GM18868 (cell line): ENCODE data around the gene SELP.
A peak's percentile ranks its signal among the peaks of the same experiment; 100 is the strongest.
"Not testable (repeated sequence)": the region's sequence is repeated elsewhere in the genome, so short reads cannot be mapped to it uniquely, and the experiment has no call there.

Source experiments
- ATAC-seq: cut with Tn5 transposase; IDR thresholded peaks from one replicate; pipeline ENCODE4 v1.9.1; 2021; ENCODE audit warnings: mild to moderate bottlenecking, moderate library complexity; ENCODE audit not compliant: unreplicated experiment

SELP gene

DNA sequence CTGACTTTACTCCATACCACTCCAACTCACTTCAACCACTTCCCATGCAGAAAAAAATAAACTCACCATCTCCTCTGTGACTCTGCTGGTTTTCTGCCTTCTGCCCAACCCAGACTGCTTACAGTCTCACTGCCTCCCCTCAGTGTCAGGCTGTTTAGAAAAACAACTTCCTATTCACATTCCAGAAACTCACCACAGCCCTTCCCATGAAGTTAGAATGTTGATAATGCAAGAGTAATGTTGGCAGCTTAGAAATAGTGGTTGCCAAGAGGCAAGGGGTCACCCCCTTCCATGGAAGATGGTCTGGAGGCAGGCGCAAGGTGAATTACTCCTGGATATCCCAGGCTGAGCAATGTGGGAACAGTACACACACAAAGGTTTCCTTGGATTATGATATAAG is at the start of gene SELP:
TSS of gene SELP (minus strand) at position 119 of the 400 bp plus-strand sequence. CDS start at position 69, 50 bp downstream.
- ATAC-seq: no peak

DNA sequence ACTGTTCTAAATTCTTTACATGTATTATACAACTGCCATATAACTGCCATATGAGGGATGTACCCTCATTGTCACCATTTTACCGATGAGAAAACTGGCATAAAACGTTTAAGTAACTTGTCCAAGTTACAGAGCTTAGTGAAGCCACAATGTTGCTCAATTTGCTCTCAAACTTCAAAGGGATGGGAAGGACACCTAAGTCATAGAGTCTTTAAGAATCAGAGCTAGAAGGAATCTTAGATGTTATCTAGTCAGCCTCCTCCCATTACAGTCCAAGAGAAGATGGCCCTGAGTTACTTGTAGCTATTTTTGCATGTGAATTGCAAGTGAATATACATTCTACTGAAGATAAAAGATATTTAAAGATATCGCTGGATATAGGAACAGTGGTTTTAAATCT is 49.8 kb upstream of the SELP start:
- ATAC-seq: no peak

DNA sequence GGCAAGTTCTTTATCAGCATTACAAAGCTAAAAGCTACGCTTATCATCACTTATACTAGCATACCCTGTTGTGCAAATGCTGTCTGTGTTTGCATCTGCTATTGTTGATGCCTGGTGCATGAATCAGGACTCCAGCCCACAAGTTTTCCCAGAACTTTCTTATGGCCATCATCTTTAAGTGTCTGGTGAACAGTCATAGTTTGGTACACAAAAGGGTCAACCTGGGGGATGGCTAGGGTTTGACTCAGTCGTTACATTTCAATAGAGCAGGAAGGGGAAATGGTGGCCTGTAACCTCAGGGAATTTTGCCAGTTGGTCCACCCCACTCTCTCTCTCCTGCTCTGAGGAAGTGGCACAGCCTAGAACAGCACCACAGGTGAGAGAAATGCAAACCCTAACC is 46.1 kb upstream of the SELP start:
- ATAC-seq: no peak

DNA sequence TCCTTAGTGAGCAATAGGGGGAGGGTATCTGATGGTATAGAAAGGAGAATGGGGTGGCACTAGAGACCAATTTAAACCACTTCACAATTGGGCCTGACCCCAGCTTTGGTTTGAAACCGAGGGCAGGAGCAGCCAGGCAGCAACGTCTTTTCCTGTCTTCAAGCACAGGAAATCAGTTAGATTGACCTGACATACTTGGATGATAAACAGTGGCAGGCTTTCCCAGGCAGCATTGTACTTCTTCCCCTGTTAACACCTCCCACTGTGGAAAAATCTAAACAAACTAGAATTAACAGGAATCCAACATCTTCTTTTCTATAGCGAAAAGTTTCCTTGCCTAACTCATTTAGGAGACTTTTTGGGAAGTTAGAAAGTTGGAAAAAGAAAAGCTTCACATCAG is 40.9 kb upstream of the SELP start:
- no peak for ATAC-seq

DNA sequence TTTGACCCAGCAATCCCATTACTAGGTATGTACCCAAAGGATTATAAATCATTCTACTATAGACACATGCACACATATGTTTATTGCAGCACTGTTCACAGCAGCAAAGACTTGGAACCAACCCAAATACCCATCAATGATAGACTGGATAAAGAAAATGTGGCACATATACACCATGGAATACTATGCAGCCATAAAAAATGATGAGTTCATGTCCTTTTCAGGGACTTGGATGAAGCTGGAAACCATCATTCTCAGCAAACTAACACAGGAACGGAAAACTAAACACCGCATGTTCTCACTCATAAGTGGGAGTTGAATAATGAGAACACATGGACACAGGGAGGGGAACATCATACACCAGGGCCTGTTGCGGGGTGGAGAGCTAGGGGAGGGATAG is 40.3 kb upstream of the SELP start:
- not testable (repeated sequence) for ATAC-seq

DNA sequence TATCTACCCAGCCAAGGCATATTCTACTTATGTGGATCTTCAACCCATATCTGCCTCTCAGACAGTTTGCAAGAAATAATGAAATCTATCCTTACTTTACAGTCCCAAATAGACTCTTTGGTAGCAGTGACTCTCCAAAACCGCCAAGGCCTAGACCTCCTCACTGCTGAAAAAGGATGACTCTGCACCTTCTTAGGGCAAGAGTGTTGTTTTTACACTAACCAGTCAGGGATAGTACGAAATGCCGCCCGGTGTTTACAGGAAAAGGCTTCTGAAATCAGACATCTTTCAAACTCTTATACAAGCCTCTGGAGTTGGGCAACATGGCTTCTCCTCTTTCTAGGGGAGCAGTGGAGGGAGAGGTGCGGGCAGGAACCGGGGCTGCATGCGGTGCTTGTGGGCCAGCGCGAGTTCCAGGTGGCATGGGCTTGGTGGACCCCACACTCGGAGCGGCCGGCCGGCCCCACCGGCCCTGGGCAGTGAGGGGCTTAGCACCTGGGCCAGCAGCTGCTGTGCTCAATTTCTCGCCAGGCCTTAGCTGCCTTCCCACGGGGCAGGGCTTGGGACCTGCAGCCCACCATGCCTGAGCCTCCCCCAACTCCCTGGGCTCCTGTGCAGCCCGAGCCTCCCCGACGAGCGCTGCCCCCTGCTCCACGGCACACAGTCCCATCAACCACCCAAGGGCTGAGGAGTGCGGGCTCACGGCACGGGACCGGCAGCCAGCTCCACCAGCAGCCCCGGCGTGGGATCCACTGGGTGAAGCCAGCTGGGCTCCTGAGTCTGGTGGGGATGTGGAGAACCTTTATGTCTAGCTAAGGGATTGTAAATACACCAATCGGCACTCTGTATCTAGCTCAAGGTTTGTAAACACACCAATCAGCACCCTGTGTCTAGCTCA is 38.0 kb upstream of the SELP start:
- ATAC-seq: not testable (repeated sequence)

DNA sequence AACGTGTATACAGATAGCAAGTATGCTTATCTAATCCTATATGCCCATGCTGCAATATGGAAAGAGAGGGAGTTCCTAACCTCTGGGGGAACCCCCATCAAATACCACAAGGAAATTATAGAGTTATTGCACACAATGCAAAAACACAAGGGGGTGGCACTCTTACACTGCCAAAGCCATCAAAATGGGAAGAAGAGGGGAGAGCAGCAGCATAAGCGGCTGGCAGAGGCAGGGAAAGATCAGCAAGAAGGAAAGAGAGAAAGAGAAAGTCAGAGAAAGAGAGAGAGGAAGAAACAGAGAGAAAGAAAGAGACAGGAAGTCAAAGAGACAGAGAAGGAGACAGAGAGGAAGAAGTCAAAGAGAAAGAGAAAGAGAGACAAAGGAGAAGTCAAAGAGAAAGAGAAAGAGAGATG is 37.3 kb upstream of the SELP start:
- ATAC-seq: peak; percentile 56

DNA sequence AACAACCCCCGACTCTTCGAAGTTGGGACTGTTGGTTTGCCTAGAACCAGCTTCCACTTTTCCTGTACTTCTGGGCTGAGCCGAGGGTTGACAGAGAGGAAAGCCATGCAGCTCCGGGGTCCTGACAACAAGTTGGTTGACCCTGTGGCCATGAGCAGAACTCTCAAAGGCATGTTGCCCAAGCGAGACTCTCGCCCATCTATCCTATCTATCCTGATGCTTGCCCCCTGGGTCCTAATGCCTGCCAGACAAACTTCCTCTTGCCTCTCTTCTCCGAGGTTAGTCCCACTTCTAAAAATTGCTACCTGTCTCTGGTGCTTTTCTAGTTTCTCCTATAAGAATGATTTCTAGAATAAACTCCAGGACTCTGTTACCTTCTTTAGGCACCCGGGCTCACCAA is 32.8 kb upstream of the SELP start:
- not testable (repeated sequence) for ATAC-seq

DNA sequence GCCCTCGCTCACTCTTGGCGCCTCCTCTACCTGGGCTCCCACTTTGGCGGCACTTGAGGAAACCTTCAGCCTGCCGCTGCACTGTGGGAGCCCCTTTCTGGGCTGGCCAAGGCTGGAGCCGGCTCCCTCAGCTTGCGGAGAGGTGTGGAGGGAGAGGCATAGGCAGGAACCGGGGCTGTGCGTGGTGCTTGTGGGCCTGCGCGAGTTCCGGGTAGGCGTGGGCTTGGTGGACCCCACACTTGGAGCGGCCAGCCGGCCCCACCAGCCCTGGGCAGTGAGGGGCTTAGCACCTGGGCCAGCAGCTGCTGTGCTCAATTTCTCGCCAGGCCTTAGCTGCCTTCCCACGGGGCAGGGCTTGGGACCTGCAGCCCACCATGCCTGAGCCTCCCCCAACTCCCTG is 31.1 kb upstream of the SELP start:
- not testable (repeated sequence) for ATAC-seq

DNA sequence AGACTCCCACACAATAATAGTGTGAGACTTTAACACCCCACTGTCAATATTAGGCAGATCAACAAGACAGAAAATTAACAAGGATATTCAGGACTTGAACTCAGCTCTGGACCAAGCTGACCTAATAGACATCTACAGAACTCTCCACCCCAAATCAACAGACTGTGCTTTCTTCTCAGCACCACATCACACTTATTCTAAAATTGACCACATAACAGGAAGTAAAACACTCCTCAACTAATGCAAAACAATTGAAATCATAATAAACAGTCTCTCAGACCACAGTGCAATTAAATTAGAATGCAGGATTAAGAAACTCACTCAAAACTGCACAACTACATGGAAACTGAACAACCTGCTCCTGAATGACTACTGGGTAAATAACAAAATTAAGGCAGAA is 28.9 kb upstream of the SELP start:
- not testable (repeated sequence) for ATAC-seq

DNA sequence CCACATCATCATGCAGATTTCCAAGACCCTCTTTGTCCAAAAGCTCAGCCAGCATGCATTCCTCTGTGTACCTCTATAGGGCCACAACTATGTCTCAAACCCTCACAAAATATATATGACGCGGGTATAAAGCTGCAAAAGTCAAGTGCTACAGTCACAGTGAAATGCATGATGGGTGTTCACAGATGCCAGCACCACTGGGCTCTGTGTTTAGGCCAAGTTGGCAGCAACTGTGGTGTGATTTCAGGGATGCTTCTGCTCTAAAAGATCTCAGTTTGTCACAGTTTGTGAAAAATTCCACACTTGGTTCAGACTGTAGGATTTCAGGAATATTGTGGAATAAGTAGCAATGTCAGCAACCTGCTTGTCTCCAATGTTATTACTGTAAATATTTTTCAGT is 23.9 kb upstream of the SELP start:
- no peak for ATAC-seq

DNA sequence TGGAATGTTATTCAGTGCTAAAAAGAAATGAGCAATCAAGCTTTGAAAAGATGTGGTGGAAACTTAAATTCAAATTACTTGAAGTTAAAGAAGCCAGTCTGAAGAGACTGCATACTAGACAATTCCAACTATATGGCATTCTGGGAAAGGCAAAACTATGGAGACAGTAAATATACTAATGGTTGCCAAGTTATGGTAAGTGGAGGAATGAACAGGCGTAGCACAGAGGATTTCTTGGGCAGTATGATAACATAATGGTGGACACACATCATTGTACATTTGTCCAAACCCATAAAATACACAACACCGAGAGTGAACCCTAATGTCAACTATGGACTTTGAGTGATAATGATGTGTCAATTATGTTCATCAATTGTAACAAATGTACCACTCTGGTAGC is 21.1 kb upstream of the SELP start:
- ATAC-seq: no peak

DNA sequence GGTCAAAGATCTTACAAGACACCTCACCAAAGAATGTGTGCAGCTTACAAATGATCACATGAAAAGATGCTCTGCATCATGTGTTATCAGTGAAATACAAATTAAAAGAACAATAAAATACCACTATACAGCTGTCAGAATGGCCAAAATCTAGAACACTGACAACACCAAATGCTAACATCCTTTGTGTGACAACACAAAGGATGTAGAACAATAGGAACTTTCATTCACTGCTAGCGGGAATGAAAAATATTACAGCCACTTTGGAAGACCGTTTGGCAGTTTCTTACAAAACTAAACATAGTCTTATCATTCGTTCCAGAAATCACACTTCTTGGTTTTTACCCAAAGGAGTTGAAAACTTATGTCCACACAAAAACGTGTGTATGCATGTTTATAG is 20.6 kb upstream of the SELP start:
- ATAC-seq: no peak

DNA sequence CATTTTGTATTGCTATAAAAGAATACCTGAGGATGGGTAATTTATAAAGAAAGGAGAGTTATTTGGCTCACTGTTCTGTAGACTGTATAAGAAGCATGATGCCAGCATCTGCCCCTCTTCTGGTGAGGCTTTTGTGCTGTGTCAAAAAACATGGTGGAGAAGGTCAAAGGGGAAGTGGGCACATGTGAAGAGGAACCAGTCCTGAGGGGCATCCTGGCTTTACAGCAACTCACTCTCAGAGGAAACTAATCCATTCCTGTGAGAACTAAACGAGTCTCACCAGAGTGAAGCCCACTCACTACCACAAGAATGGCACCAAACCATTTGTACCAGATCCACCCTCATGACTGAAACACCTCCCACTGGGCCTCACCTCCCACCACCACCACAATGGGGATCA is 18.8 kb upstream of the SELP start:
- no peak for ATAC-seq

DNA sequence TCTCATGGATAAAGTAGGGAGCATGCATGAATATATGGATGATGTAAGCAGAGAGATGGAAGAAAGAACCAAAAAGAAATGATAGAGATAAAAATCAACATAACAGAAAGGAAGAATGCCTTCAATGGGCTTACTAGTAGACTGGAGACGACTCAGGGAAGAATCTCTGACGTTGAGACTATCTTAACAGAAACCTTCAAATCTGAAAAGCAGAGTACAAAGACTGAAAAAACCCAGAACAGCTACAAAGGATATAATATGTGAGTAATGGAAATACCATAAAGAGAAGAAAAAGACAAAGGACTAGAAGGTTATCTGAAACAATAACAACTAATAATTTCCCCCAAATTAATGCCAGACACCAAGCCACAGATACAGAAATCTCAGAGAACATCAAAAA is 18.3 kb upstream of the SELP start:
- no peak for ATAC-seq

DNA sequence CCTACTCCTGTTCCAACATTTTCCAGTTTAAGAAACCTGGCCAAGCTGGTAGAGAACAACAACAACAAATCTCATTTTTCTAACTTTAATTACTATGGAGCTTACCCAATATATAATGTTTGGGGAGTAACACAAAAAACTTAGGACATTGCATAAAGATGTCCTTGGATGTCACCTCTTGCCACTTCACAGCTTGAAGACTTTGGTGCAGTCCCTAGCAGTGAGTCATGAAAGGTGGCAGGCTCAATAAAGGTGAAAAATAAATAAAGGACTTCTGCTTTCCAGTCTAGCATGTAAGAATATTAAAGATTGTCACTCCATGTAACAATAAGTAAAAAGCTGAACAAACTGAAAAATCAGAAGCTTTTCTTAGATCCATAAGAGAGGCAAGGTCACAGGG is 17.6 kb upstream of the SELP start:
- ATAC-seq: no peak

DNA sequence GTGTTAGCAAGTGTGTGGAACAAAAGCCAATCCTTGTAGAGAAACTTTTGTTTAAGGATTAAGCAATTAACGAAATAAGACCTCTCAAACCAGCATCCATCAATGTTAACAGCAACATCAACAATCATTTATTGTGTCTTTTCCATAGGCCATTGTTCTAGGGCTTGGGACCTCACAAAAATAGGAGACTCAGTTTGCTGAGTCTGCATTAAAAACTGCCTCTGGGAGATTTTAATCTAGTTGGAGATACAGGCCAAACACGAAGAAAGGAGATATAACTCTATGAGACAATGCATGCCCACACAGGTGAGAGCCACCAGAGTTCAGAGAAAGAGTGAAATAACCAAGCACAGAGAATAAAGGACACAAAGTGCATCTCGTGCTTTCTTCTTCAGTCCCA is 14.4 kb upstream of the SELP start:
- ATAC-seq: no peak

DNA sequence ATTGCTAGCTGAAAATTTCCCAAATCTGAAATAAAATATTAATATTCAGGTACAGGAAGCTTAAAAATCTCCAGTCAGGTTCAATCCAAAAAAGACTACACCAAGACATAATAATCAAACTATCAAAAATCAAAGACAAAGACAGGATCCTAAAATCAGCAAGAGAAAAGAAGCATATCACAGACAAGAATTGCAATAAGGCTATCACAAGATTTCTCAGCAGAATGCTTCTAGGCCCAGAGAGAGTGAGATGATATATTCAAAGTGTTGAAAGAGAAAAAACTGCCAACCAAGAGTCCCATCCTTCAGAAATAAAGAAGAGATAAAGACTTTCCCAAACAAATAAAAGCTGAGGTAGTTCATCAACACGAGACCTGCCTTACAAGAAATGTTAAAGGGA is 5.0 kb upstream of the SELP start:
- no peak for ATAC-seq

DNA sequence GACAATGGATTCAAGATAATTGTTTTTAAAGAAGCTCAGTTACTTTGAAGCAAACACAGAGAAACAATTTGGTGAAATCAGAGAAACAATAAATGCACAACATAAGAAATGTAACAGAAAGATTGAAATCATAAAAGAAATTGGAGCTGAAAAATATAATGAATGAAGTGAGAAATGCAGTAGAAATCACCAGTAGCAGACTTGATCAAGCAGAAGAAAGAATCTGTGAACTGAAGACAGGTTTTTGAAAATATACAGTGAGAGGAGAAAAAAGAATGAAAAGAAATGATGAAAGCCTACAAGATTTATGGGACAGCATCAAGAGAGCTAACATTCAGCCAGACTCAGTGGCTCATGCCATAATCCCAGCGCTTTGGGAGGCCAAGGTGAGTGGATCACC is 4.2 kb upstream of the SELP start:
- ATAC-seq: no peak

DNA sequence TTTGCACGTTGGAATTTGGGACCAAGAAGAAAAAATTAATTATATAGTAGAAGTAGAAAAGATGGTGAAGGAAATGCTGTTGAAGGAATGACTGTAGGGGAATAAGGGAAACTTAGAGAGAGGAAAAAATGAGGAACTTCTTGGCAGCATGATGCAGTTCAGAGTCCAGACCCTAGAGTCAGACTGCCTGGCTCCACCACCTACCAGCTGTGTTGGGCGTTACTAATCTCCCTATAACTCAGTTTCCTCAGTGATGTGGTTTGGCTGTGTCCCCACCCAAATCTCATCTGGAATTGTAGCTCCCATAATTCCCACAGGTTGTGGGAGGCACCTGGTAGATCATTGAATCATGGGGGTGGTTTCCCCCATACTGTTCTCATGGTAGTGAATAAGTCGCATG is 1.3 kb upstream of the SELP start:
- ATAC-seq: no peak

DNA sequence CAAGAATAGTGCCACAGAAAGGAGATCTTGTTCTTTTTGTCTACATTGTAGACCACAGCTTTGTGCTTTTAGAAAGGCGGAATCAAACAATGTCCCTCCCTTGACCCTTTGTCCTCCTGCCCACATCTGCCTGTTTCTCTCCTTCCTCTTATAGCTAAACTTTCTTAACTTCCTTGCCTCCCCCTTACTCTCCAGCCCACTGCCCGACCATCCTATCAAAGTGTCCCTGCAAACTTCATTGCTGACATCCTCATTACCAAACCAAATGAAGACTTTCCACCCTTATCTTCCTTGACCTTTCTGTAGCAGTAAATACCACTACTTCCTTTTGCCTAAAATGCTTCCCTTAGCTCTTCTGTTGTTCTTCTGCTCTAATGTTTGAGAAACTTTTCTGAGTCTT is 5.0 kb downstream of the SELP start:
- no peak for ATAC-seq

DNA sequence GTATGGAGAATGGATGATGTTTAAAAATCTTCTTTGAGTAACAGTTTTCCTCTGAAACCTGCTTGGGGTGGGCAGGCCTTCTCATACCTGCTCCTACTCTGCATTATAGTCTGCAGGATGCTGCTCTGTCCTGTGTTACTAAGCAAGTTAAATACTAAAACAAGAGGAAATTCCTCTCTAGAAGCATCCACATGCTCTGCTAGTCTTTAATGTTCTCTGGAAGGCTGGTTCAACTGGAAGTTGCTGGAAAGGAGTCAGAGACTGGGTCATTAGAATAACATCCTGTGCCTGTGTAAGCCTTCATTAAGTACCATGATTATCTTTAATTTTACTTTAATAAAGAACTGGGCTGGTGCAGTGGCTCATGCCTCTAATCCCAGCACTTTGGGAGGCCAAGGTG is 5.8 kb downstream of the SELP start:
- ATAC-seq: no peak
